ENCODE measurements around the gene AUTS2.

Gene AUTS2

DNA sequence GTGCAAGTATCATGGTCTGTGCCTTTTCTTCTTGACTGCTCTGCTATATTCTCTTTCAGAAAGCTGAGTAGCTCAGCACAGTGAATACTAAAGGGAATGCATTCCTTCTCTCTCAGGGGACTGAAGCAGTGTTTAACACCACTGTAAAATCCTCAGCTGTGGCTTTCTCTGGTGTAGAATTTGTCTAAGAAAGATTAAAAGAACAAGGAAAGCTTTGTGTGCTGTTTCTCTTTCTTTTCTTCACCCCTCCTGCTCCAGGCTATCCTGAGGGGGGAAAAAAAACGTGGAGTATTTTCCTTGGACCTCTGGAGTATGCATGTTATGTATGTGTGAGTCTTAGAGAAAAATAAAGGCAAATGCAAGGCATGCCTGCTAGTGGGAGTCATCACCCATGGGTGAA, 383.9 kb downstream of the AUTS2 start (continued):
- no peak for TF ChIP-seq ZNF354C (tag by site-specific recombination; IDR thresholded peaks at IDR 0.05; ENCODE audit: borderline replicate concordance, low read depth)
- TF ChIP-seq, protein P1, sequence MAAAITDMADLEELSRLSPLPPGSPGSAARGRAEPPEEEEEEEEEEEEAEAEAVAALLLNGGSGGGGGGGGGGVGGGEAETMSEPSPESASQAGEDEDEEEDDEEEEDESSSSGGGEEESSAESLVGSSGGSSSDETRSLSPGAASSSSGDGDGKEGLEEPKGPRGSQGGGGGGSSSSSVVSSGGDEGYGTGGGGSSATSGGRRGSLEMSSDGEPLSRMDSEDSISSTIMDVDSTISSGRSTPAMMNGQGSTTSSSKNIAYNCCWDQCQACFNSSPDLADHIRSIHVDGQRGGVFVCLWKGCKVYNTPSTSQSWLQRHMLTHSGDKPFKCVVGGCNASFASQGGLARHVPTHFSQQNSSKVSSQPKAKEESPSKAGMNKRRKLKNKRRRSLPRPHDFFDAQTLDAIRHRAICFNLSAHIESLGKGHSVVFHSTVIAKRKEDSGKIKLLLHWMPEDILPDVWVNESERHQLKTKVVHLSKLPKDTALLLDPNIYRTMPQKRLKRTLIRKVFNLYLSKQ (tag by site-specific recombination; IDR thresholded peaks at IDR 0.05; ENCODE audit: borderline replicate concordance): no peak
- TF ChIP-seq, protein P2, sequence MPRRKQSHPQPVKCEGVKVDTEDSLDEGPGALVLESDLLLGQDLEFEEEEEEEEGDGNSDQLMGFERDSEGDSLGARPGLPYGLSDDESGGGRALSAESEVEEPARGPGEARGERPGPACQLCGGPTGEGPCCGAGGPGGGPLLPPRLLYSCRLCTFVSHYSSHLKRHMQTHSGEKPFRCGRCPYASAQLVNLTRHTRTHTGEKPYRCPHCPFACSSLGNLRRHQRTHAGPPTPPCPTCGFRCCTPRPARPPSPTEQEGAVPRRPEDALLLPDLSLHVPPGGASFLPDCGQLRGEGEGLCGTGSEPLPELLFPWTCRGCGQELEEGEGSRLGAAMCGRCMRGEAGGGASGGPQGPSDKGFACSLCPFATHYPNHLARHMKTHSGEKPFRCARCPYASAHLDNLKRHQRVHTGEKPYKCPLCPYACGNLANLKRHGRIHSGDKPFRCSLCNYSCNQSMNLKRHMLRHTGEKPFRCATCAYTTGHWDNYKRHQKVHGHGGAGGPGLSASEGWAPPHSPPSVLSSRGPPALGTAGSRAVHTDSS (tag by site-specific recombination; IDR thresholded peaks at IDR 0.05): no peak
- no peak for TF ChIP-seq IKZF3 (tag by site-specific recombination; IDR thresholded peaks at IDR 0.05)
- no peak for TF ChIP-seq ZNF416 (tag by site-specific recombination; IDR thresholded peaks at IDR 0.05)
- no peak for TF ChIP-seq ZNF223 (tag by site-specific recombination; IDR thresholded peaks at IDR 0.05)
- no peak for TF ChIP-seq GLI4 (tag by site-specific recombination; IDR thresholded peaks at IDR 0.05)

DNA sequence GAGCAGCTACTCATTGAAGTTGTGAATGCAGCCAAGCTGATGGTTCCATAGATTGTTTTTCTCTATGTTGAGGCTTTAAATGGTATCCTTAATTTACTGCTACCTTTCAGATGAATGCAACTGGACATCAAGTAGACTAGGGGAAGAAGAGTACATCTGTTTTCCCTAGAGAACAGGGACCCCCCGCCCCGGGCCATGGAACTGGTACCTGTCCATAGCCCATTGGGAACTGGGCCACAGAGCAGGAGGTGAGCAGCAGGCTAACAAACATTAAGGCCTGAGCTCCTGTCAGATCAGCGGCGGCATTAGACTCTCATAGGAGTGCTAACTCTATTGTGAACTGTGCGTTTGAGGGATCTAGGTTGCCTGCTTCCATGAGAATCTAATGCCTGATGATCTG, 391.3 kb downstream of the AUTS2 start:
- Histone ChIP-seq H3K9me3 (ENCODE audit: control insufficient read depth, insufficient read depth, low read depth, low read length) (no peaks in the 10 kb centered on the region), H3K4me3 (ENCODE audit: low read depth, low read length) (no peak overlapping the region), H3K4me1 (ENCODE audit: control insufficient read depth, insufficient read depth, low read length) (peaks cover 7% of the 10 kb centered on the region), H3K27ac (ENCODE audit: extremely low read depth, low read depth, low read length) (no peak overlapping the region), H3K36me3 (ENCODE audit: control insufficient read depth in 2 of 2, insufficient read depth in 1 of 2, low read length in 2 of 2) (no peaks in the 10 kb centered on the region)
- ChIA-PET CTCF (no interaction called here), POLR2A (no interaction called here)
- TF ChIP-seq ZNF626 (tag by site-specific recombination; IDR thresholded peaks at IDR 0.05) (no peak), RBAK (tag by site-specific recombination; IDR thresholded peaks at IDR 0.05) (no peak), ZNF350 (tag by site-specific recombination; IDR thresholded peaks at IDR 0.05) (no peak), ZNF558 (tag by site-specific recombination; IDR thresholded peaks at IDR 0.05) (no peak), ZBTB20 (tag by site-specific recombination; IDR thresholded peaks at IDR 0.05) (no peak), WT1 (tag by site-specific recombination; IDR thresholded peaks at IDR 0.05) (no peak), ZNF202 (tag by site-specific recombination; IDR thresholded peaks at IDR 0.05; ENCODE audit: borderline replicate concordance) (no peak), ZNF48 (tag by site-specific recombination; IDR thresholded peaks at IDR 0.05) (no peak), SCRT1 (tag by site-specific recombination; IDR thresholded peaks at IDR 0.05; ENCODE audit: borderline replicate concordance) (no peak), ZBTB8A (tag by site-specific recombination; IDR thresholded peaks at IDR 0.05) (no peak), ZNF530 (tag by site-specific recombination; IDR thresholded peaks at IDR 0.05; ENCODE audit: low read depth) (no peak), ZNF549 (tag by site-specific recombination; IDR thresholded peaks at IDR 0.05) (no peak), KLF7 (tag by site-specific recombination; IDR thresholded peaks at IDR 0.05; ENCODE audit: borderline replicate concordance) (no peak), ZNF19 (tag by site-specific recombination; IDR thresholded peaks at IDR 0.05; ENCODE audit: low read depth) (no peak), ZNF596 (tag by site-specific recombination; IDR thresholded peaks at IDR 0.05) (no peak)
- TF ChIP-seq, protein P3, sequence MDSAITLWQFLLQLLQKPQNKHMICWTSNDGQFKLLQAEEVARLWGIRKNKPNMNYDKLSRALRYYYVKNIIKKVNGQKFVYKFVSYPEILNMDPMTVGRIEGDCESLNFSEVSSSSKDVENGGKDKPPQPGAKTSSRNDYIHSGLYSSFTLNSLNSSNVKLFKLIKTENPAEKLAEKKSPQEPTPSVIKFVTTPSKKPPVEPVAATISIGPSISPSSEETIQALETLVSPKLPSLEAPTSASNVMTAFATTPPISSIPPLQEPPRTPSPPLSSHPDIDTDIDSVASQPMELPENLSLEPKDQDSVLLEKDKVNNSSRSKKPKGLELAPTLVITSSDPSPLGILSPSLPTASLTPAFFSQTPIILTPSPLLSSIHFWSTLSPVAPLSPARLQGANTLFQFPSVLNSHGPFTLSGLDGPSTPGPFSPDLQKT (IDR thresholded peaks at IDR 0.05; ENCODE audit: borderline replicate concordance, low read depth, low read length): no peak
- TF ChIP-seq, protein P4, sequence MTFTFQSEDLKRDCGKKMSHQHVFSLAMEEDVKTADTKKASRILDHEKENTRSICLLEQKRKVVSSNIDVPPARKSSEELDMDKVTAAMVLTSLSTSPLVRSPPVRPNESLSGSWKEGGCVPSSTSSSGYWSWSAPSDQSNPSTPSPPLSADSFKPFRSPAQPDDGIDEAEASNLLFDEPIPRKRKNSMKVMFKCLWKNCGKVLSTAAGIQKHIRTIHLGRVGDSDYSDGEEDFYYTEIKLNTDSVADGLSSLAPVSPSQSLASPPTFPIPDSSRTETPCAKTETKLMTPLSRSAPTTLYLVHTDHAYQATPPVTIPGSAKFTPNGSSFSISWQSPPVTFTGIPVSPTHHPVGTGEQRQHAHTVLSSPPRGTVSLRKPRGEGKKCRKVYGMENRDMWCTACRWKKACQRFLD (tag by site-specific recombination; IDR thresholded peaks at IDR 0.05): no peak
- TF ChIP-seq, protein P5, sequence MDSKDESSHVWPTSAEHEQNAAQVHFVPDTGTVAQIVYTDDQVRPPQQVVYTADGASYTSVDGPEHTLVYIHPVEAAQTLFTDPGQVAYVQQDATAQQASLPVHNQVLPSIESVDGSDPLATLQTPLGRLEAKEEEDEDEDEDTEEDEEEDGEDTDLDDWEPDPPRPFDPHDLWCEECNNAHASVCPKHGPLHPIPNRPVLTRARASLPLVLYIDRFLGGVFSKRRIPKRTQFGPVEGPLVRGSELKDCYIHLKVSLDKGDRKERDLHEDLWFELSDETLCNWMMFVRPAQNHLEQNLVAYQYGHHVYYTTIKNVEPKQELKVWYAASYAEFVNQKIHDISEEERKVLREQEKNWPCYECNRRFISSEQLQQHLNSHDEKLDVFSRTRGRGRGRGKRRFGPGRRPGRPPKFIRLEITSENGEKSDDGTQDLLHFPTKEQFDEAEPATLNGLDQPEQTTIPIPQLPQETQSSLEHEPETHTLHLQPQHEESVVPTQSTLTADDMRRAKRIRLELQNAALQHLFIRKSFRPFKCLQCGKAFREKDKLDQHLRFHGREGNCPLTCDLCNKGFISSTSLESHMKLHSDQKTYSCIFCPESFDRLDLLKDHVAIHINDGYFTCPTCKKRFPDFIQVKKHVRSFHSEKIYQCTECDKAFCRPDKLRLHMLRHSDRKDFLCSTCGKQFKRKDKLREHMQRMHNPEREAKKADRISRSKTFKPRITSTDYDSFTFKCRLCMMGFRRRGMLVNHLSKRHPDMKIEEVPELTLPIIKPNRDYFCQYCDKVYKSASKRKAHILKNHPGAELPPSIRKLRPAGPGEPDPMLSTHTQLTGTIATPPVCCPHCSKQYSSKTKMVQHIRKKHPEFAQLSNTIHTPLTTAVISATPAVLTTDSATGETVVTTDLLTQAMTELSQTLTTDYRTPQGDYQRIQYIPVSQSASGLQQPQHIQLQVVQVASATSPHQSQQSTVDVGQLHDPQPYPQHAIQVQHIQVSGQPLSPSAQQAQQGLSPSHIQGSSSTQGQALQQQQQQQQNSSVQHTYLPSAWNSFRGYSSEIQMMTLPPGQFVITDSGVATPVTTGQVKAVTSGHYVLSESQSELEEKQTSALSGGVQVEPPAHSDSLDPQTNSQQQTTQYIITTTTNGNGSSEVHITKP (tag by site-specific recombination; IDR thresholded peaks at IDR 0.05): no peak
